ENCODE data around the gene BTD.

BTD gene

DNA sequence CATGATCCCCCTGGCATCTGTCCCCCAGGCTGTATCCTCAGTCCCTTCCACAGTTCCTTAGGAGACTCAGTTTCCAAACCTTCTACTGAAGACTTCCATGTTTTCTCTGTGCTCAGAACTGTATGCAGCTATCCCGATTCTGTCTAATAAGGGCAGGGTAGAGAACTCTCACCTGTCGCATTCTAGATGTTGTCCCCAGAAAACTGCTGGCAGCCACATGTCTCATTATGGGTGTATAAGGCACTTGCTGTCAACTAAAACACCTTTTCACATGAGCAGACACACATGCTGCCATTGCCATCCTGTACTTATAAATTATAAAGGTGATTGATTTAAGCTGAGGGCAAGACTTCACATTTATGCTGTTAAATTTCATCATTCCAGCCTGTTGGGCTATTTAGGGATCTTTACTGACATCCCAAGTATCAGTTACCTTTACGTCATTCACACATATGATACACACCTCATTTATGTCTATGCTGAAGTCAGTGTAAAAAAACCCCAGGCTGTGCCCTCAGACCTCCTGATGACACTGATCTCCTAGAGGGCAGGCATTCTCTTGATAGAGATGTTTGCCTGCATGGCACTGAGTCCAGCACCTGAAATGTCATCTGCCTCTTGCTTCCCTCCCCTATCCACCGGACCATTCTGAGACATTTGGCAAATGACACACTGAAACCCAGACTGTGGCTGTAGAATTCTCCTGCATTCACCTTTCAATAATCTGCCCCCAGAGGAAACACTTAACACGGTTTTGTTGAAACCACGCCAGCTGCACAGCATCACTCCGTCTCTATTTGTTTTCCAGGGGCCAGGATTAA lies 35.8 kb downstream of the BTD start:
- DNase-seq = peak; percentile 35

DNA sequence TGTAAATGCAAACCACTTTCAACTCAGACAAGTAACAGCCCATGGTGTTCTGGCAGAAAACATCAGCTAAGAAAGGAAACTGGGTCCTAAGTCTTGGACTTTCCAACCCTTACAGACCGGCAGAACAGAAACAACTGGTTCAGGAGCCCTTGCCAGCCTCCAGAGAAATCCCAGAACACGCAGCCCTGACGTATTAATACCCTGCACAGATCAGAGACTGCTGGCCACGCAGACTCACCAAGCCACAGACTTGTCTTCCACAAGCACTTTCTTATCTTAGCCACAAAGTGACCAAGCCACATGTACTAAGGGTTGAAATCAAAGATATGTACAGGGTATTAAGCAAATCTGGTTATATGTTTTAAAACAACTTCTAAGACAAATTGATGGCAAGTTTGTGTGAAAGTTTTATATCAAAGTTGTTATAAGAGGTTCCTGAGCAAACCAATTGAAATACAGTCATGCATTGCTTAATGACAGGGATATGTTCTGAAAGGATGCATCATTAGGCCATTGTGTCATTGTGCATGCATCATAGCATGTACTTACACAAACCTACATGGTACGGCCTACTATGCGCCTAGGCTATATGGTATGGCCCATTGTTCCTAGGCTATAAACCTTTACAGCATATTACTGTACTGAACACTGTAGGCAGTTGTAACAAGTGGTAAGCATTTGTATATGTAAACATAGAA lies 36.8 kb downstream of the BTD start:
- DNase-seq = peak; percentile 49

DNA sequence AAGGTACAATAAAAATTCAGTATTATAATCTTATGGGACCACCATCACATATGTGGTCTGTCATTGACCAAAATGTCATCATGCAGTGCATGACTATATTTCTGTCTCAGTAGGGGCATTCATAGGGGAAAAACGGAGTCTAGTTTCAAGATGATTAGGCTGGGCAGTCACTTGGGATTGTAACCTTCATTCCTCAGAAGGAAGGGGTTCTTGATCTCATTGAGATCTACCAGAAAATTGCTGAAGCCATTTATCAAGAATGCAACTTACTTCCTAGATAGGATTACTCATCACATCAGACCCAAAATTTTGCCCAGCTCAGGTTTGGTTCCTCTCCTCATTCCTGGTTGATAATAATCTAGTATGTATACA lies 37.3 kb downstream of the BTD start:
- DNase-seq = peak; percentile 71

DNA sequence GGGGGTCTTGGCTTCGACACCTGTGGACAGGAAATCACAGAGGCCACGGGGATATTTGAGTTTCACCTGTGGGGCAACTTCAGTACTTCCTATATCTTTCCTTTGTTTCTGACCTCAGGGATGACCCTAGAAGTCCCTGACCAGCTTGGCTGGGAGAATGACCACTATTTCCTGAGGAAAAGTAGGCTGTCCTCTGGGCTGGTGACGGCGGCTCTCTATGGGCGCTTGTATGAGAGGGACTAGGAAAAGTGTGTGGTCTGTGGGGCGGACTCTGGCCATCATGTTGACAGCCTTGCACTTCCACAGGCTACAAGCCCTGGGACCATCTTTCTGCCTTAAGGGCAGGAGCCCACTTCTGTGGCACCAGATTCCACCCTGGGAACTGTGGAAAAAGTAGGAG lies 43.7 kb downstream of the BTD start:
- no peak for DNase-seq

DNA sequence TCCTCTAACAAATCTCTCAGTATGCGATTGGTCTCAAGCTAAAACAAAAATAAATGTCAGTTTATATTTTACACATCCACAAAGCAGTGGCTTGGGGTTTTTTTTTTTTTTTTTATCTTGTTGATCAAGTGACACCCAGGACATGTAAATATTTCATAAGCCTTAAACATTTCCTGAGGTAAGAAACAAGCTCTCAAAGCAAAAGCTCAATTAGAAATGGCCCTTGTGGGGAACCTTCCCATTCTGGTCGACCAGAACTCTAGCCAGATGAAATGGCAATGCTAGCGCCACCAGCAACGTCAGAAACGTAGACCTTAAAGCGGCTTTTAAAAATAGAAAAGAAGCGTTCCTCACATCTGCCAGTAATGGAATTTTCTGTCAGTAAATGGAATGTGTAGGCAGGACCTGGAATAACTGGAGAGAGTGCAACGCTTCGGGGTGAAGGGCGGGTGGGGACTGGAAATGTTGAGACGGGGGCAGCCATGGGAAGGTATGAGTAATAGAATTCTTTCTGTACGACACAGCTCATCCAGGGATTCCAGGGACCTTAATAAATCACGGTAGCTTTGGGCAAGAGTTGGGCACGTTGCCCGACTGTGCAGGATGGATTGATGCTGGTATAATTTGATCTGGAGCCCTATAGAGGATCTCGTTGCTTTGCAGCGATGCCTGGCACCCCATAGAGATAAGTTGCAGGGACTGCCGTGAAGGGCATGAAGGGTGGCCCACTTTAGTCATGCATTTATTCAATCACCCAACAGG lies 44.4 kb downstream of the BTD start:
- DNase-seq = peak; percentile 98

DNA sequence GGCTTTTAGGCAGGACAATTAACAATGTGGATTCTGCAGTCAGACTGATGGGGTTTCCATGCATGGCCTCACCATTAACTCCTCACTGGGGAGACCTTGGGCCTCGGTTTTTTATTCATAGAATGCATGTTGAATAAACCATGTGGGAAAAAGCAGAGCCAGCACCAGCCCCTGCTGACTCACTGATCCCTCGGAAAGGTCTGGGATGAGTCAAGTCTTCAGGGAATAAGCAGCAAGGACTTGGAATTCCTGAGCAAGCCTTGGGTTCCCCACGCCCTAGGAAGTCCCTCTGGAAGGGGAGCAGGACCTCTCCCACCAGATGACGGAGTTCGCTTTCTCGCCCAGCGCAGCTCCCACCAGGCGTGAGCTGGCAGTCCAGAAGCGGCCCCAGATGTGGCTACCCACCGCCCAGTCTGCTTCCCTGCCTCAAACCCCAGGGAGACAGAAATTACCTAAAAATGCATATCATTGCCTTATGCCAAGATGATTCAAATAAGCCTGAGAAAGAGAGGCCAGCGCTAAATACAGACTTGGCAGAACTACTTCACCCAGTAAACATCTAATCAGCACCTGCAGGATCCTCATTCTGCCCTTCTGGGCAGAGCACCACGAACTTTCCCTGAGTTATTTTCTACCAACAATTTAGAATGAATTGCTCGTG lies 45.4 kb downstream of the BTD start:
- DNase-seq = peak; percentile 100

DNA sequence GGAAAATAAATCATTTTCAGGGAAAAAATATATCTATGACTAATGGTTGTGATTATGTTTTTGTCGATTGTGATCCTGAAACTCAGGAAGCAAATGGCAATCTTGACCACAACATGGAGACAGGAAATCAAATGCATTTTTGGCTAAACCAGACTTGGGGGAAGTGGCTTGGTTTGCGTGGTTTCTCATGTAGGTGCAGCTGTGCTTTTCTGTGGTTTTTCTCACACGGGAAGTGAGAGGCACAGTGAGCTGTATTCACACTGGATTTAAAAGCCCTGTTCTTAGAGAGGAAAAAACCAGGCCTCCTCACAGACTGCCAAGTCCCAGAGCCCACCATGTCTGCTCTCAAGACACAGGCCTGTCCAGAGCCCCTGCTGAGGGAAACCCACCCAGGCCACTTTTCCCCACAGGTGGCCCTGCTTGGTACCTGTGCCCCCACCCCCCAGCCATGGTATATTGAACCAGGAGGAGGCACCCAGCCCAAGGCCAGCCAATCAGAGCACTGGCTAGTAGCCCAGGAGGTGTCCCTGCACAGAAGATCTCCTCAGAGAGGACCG lies 46.1 kb downstream of the BTD start:
- peak; percentile 98 for DNase-seq

DNA sequence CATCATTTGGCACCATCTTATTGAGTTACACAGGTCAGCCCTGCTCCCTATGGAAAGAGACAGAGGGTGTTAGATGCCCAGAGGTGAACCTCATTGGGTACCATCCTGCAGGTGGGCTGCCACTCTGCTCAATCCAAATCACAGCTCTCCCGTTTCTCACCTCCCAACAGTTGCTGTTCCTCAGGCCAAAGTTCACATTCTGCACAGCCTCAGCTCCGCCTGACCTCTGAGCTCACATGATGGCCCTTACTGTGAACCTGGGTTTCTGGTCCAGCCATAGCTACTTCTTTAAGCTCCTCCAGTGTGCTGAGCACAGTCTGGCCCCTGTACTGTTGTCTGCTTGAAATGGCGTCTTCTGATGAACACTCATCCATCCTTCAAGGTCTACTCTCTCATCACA lies 47.8 kb downstream of the BTD start:
- DNase-seq = no peak

DNA sequence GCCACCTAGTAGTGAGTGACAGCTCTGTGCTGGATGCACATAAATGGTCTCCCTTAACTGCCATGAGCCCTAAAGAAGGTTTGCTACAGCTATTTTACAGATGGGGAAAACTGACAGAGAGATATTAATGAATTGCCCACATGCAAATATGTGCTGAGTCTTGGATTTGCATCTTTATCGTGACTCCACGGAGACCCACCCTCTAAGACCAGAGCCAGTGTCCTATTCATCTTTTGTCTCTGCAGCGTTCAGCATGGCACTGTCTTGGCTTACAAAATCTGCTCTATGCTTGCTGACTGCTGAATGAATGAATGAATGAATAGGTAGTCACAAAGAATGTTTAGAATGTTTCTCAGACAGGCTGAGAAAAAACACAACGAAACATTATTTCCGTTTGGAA lies 48.3 kb downstream of the BTD start:
- no peak for DNase-seq

DNA sequence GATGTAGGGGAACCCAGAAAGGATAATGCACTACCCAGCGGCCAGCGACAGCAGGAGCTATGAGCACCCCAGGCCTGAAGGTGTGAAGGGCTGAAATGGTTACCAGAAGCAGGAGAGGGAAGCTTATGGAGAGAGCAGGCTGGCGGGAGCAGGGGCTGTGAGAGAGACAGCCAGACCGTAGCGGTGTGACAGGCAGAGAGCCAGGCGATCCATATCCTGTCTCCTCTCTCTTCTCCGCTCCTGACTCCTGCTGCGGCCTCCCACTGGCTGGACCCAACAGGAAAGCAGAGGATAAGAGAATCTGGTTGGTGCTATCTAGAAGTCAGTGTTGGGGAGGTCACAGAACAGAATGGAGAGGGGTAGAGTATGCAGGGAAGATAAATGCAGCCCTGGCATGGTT lies 49.9 kb downstream of the BTD start:
- no peak for DNase-seq

DNA sequence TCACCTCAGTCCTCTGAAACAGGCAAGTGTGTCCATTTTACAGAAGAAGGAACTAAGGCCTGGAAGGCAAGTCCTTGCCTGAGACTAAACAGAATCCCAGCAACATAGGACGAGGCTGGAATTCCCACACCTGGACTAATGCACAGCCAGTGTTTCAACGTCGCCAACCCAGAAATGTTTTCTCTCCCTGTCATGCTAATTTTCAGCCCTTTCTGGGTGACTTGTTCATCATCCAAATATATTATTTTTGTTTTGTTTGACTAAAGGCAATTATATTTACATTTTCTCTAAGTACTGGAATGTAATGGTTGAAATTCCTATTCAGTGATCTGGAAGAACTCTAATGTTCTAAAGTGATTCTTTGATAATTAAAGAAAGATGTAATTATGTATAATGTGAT lies 51.8 kb downstream of the BTD start:
- DNase-seq = peak; percentile 57

DNA sequence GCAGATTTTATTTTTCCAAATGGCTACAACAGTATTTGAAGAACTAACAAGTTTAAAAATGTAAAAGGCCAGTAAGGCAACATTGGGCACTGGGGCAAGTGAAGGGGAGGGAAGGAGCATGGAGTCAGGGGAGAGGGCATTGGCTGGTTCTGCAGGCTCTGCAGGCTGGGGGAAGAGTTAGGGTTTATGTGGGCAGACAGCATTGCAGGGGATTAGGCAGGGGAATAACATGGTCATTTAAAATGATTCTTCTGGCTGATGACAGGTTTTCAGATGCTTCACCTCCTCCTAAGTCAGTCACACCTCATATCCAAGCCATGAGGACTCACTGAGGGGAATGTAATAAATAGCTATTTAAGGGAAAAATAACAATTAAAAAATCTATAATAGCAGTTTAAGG lies 52.6 kb downstream of the BTD start:
- peak; percentile 75 for DNase-seq

DNA sequence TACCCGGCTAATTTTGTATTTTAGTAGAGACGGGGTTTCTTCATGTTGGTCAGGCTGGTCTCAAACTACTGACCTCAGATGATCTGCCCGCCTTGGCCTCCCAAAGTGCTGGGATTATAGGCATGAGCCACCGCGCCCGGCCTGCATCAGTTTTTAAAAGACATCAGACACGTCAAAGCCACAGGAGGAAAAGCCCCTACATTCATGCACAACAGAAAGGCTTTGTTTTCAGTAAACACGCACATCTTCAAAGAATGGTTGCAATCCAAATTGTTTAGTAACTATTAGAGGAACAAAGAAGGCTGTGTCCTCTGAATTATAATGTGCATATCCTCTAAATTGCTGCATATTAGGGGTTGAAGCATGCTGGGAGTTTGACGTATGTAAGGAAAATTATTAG lies 53.3 kb downstream of the BTD start:
- DNase-seq = no peak

DNA sequence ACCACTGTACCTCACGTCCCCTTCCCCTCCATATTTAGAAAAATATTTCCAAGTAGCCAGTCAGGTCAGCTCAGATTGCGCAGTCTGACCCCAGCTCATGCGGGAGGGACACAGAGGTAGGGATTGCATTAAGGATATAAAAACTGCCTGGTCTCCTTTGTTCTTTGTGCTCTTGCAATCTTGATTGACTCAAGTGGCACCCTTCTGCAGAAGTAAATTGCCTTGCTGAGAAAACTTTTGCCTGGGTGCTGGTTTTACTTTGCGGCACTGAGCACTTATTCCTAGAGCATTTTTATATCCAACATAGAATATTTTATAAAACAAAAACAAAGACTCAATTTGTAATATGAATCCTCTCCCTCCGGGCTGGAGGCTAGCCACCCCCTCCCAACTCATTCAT lies 54.8 kb downstream of the BTD start:
- DNase-seq = no peak

DNA sequence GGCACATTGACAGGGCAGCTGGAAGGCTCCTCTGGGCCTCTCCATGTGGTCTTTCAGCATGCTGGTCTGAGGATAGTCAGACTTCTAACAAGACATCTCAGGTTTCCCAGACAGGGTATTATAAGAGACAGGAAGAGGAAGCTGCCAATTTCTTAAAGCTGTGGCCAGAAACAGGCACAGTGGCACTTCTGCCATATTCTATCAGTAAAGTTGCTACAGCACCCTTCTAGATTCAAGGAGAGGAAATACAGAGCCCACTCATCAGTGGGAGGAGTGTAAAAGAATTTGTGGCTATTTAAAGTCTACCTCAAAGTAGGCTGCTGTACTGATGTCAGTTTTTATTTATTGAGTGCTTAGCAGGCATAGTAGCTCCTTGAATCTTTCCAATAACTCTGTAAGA lies 55.5 kb downstream of the BTD start:
- no peak for DNase-seq

DNA sequence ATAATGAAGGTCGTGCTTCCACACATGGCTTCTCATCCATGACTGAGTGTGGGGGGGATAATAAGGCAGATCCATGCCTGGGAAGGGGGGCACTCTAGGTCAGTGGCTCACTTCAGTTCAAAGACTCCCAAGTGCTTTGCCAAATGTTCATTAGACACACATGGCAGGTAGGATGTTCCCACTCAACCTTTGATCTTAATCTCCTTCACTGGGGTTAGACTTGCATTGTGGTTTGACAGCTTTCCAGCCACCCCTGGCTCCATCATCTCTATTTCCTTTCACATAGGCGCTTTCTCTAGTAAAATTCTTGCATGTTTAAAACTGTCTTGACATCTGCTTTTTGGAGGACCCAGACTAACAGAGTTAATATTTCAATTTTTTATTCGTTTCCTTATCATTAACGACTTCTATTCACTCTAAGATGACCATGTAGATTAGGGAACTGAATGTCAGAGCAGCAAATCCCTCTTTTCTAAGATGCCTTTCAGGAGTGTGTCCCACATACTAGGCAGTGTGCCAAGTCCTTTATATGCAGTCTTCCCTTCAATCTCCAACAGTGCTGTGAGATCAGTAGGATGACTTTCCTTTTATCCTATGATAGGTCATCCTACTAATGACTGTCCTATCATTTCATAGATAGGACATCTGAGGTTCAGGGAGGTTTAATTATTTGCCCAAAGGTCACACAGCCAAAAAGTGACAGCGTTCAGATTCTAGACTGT lies 57.9 kb downstream of the BTD start:
- DNase-seq = peak; percentile 54

DNA sequence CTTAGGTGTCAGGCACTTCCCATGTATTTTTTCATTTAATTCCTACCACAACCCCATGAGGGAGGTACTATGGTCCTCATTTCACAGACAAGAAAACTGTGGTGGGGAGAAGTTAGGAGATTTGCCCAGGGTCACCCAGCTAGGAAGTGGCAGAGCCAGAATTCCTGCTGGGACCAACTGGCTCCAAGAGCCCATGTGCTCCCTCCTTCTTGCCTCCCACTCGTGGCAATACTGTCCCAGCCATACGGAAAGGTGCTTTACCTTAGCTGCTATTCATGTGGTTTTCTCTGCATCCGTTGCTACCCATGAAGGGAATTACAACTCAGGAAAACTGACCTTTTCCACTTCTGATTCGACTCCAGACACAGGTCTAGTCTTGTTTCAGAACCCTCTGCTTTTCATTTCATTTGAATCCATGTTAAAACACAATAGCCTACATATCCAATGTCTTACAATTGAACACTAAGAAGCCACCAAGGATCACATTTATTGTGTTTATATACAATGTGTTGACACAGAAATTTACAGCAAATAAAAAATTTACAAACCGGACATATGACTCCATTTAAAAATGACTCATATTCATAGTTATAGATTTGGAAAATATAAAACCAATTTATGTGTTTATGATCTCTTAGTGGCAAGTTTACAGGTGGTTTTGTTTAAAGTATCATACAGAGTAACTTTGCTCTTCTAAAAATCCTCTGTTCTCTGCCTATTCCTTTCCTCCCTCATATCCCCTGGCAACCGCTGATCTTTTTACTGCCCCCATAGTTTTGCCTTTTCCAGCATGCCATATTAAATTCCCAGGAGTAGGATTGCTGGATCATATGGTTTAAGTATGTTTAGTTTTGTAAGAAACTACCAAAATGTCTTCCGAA lies 58.8 kb downstream of the BTD start:
- no peak for DNase-seq

DNA sequence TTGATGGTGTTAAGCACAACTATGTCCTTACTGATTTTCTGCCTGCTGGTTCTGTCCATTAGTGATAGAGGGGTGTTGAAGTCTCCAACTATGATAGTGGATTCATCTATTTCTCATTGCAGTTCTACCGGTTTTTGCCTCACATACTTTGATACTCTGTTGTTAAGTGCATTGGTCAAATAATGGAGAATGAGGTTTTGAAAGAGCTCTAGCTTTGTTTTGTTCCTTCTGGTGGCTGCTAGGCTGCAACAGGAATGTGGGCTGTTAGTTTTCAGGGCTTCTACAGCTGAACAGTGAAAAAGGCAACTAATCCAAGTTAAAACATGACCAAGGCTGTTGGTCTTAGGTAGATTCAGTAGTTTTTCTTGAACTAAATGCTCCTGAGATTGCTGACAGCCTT lies 62.6 kb downstream of the BTD start:
- no peak for DNase-seq

DNA sequence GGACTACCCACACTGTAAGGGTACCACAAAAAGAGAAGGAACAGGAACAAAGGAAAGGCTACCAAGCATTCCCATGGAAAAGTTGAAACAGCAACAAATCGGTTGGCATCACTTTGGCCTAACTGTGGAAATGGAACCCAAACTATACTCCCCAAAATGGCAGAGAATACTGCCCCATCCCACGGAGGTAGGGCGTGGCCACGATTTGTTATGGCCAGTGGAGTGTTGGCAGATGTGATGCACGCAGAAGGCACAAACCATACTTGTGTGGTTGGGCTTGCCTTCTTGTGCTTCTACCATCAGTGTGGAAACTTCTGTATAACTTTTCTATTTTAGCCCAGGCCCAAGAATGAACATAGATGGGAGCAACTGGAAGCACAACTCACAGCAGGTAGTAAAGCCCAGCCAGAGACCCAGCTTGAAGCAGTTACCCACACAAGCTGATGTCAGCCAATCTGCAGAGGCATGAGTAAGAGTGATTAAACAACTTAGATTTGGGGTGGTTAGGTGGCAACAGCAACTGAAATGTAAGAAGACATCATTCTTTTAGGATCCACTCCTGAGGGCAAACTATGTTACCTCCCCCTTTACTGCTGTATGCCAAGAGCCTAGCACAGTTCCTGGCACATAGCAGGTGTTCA lies 64.1 kb downstream of the BTD start:
- DNase-seq = no peak

DNA sequence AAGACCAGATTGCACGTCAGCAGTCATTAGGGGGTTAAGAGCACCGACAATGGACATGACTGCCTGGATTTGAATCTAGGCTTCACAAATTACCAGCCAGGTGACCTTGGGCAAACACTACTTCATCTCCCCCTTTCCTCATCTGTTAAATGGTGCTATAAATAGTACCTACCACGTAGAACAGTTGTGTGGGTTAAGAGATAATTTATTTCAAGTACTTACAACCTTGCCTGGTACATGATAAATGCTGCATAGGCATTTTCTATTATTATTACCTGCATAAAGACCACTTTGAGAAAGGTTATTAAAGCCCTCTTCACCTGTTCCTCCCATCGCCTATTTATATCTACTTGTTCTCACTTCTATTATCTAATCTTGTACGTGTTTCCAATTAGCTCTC lies 64.7 kb downstream of the BTD start:
- DNase-seq = no peak

DNA sequence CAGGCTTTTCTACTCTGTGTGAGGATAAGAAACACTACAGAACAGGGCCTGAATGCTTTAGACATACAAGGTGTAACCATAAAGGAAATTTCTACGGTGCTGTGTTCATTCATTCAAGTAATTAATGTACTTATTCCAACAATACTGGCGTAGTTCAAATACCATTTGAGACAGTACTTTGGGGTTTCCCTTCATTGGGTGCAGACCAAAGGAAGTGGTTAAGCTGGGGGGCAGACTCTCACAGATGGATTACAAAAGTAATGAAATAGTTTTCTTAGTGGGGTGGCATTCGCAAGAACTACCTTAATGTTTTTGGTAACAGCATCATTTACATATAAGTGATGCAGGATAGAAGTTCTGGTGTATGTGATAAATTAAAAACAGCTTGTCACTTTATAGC lies 65.9 kb downstream of the BTD start:
- DNase-seq = no peak

All from fibroblast of skin of right biceps (primary cell).